HL-60/S4 (cell line): ENCODE measurements around the gene BTNL9.
"Not testable (repeated sequence)": the region's sequence is repeated elsewhere in the genome, so short reads cannot be mapped to it uniquely, and the experiment has no call there.

ENCODE experiments used
- in situ Hi-C: fragments of 300-500 bp; cut with MboI; formaldehyde crosslinking; loops from 2 replicates; pipeline ENCODE4 v1.14.3; 2022; ENCODE audit warnings: low sequenced_read_pairs

Gene BTNL9

GRCh38 chr5:181097759-181098491, 57.9 kb downstream of the BTNL9 start:
- in situ Hi-C loops, result not testable (repeated sequence)

- in situ Hi-C loops, result no loop called here
These were observed 58.9 kb downstream of the BTNL9 start for GRCh38 chr5:181098762-181099601.

GRCh38 chr5:181099602-181100086, 59.6 kb downstream of the BTNL9 start:
- in situ Hi-C loops, result no loop called here

- in situ Hi-C loops, result no loop called here
These were observed 60.2 kb downstream of the BTNL9 start for GRCh38 chr5:181100121-181100875.

GRCh38 chr5:181101030-181101641, 61.1 kb downstream of the BTNL9 start:
- in situ Hi-C loops, result not testable (repeated sequence)

- in situ Hi-C loops, result not testable (repeated sequence)
These were observed 62.0 kb downstream of the BTNL9 start for GRCh38 chr5:181101930-181102674.

GRCh38 chr5:181104259-181104568, 64.1 kb downstream of the BTNL9 start:
- in situ Hi-C loops, result not testable (repeated sequence)

GRCh38 chr5:181104606-181105390, 64.7 kb downstream of the BTNL9 start:
- in situ Hi-C loops, result not testable (repeated sequence)

- in situ Hi-C loops, result no loop called here
These were observed 65.4 kb downstream of the BTNL9 start for GRCh38 chr5:181105391-181106025.

GRCh38 chr5:181107699-181108098, 67.6 kb downstream of the BTNL9 start:
- in situ Hi-C loops, result no loop called here

GRCh38 chr5:181108578-181109165, 68.6 kb downstream of the BTNL9 start:
- in situ Hi-C loops, result no loop called here

GRCh38 chr5:181109489-181110013, 69.5 kb downstream of the BTNL9 start:
- in situ Hi-C loops, result no loop called here

GRCh38 chr5:181111010-181111409, 70.9 kb downstream of the BTNL9 start:
- in situ Hi-C loops, result no loop called here
